Esophagus muscularis mucosa (tissue), 3 donors: ENCODE data around the gene NUBP2.

ENCODE experiments used
- CTCF ChIP-seq, 3 experiments: fragments of 200-600 bp in 2 of 3; fragments of 450-650 bp in 1 of 3; sonication (generic) in 2 of 3; IDR thresholded peaks; one replicate each; pipeline ENCODE4 v1.5.1; 2017 to 2019; ENCODE audit warnings: antibody characterized with exemption in 3 of 3, mild to moderate bottlenecking in 2 of 3, moderate library complexity in 1 of 3
- POLR2AphosphoS5 ChIP-seq, 2 donors: sonication (generic); formaldehyde crosslinking; IDR thresholded peaks; one replicate each; pipeline ENCODE4 v1.6.1; 2017; ENCODE audit warnings: antibody characterized with exemption in 2 of 2

GRCh38 chr16:1787056-1787321 is 4.2 kb downstream of the NUBP2 start:
- TF ChIP-seq POLR2AphosphoS5 (IDR thresholded peaks at IDR 0.05) (no peak), CTCF (IDR thresholded peaks at IDR 0.05) (no peak)
